Stimulated activated CD4-positive, alpha-beta T cell treated with anti-CD3 and anti-CD28 coated beads, Interleukin-12 subunit alpha, Interleukin-12 subunit beta, amount 100 ng/mL, for 48 hours (primary cell): ENCODE data around the gene FAIM.
"Not testable (repeated sequence)": the region's sequence is repeated elsewhere in the genome, so short reads cannot be mapped to it uniquely, and the experiment has no call there.

Experiments used
- DNase-seq, 3 donors: peaks; one replicate each; pipeline ENCODE4 v3.0.0-alpha.2; 2020; ENCODE audit warnings: low read depth in 2 of 3, low spot score in 1 of 3

FAIM gene

GRCh38 chr3:138675393-138675792, 66.8 kb downstream of the FAIM start:
- no peak for DNase-seq

GRCh38 chr3:138678086-138678485, 69.5 kb downstream of the FAIM start:
- DNase-seq = no peak

DNA sequence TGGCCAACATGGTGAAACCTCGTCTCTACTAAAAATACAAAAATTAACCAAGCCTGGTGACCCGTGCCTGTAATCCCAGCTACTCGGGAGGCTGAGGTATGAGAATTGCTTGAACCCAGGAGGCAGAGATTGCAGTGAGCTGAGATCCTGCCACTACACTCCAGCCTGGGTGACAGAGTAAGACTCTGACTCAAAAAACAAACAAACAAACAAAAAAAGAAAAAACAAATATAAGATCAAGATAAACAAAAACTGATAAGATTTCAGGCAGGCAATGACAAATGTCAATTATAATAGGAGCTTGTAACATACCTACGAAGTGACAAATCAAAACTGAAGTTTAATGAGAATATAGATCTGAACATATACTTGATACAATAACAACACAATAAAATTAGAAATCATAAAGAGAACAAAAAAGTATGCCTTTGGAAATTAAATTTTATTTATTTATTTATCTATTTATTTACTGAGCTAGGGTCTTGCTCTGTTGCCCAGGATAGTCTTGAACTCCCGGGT, 70.4 kb downstream of the FAIM start:
- DNase-seq = no peak

DNA sequence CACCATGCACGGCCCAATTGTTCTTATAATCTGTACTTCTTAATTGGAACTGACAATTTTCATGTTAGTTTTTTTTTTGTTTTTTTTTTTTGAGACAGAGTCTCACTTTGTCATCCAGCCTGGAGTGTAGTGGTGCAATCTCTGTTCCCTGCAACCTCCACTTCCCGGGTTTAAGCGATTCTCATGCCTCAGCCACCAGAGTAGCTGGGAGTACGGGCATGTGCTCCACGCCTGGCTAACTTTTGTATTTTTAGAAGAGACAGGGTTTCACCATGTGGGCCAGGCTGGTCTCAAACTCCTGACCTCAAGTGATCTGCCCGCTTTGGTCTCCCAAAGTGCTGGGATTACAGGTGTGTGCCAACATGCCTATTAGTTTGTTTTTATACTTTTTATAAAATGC, 72.4 kb downstream of the FAIM start:
- DNase-seq = not testable (repeated sequence)

DNA sequence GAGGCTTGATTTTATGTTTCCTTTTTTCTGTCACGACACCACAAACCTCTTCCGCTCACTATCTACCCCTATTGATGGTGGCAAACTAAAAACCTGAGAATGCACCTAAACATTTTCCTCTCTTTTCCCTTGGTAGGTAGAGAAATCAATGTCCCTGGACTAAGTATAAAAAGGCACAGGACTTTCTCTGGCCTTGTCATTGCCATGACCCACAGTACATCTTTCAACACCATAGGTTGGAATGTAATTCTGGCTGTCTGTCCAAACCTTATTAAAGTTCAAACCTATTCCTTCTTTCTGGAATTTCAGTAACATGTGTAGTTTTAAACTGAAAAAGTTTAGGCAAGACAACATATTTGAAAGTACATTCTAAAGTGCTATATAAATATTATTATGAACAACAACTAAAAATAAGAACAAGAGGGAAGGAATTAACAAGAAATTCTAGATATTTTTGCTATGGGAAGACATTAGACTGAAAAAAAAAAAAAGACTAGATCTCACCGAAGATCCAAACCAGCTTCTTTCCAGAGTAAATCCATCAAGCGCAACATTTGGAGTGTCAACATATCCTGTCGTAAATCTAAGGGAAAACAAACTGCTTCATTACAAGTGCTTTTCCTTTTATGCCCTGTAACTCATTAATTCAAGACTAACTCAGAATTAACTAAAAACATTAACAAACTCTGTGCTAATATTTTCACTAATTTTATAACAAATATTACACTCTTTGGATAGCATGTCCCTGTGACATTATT, 73.1 kb downstream of the FAIM start:
- DNase-seq = no peak

- no peak for DNase-seq
These were observed 74.1 kb downstream of the FAIM start for GRCh38 chr3:138682648-138683047.
